ENCODE data around the gene TNS3.

TNS3 gene

GRCh38 chr7:47405921-47406800, 175.8 kb downstream of the TNS3 start:
- no peak for DNase-seq (ENCODE audit: low read depth)

- no peak for DNase-seq (ENCODE audit: low read depth)
Observed at GRCh38 chr7:47405286-47405904, 176.5 kb downstream of the TNS3 start.

DNA sequence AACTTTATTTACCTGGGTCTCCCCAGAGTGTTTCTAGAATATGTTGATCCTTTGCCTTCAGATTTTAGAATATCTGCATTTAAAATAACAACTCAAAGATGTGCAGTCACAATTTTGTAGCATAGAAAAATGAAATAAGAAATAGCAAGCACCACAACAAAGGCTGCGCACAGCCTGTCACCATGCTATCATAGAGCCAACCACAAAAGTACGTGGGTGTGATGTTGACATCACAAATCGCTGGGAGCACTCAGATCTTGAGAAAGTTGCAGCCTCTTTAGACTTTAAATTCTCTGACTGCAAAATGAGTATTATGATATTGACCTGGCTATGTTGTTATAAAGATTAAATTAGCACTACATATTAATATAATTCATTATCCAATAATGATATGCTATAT, 177.9 kb downstream of the TNS3 start:
- no peak for DNase-seq (ENCODE audit: low read depth)

DNA sequence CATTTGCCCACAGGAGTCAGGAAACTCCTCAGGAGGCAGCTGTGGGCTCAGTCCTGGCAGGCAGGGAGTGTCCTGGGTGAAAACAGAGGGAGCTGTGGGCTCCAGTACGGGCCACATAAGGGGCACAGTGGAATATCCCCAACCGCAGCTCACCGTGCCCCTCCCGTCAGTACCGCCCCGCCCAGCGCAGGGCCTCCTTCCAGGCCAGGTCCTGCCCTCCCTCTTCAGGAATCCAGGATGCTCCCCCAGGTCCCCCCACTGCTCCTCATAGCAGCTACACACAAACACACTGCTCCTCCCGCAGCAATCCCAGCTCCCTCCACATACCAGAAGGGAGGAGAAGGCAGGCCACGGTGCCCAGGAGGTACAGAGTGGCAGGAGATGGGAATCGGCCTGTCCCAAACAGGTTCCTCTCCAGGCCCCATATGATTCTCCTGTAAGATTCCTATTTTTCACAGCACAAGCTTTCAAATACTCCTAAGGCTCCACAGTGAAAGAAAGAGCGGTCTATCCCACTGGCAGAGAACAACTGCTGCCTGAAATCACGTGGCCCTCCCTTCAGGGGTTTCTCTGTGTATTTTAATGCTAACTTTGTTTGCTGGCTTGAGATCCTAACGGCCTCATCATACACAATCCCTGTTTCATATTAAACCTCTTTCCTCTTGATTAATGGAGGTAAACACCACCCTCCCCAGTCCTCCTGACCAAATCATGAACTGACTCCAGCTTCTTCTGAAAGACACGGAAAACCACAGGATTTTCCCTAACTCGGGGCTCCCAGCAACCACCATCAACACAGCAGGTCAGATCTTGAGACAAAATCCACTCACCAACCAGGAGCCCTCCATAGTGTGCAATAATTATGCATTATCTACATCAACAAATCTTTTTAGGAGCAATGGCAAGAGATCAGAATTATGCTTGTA, 178.7 kb downstream of the TNS3 start:
- no peak for DNase-seq (ENCODE audit: low read depth)

DNA sequence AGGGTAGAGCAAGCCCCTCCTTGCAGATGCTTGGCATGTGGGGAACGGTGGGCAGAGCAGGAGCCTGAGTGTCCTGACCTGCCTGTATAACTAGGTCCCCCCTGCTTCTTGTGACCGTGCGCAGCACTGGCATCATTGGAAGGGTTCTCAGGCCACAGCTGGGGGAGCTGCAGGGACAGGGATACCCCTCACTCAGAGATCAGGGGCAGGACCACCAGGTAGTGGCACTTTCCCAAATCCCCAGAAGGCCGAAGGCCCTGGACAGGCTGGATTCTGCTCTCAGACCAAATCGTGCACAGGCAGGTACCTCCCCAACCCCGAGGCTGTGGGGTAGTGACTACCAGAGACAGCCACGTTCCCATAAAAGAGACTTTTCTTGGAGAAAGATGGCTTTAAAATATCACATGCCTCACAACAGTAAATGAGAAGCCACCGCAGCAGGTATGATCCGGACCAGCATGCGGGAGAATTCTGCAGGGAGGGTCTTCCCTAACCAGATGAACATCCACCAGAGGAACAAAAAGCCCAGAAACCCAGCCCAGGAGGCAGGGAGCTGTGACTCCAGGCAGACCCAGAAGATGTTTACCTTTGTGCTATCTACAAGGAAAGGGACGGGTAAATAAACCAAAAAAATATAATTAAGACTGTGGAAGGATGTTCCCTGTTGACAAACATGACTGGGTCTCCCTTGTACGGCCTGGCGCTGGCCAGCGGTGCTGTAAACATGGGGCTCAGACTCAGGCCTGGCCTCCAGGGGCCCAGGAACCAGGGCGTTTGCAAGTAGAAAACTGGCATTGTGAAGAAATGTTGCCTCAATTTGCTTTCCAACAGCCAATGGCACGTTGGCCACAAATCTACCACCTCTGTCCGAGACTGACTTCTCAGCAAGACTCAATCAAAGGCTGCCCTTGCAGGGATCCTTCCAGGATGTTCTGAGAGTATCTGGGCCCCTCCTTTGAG, 180.0 kb downstream of the TNS3 start:
- DNase-seq (ENCODE audit: low read depth) = no peak

- DNase-seq (ENCODE audit: low read depth) = no peak
Observed at GRCh38 chr7:47400741-47401206, 181.1 kb downstream of the TNS3 start.

GRCh38 chr7:47400001-47400400, 181.9 kb downstream of the TNS3 start:
- no peak for DNase-seq (ENCODE audit: low read depth)

DNA sequence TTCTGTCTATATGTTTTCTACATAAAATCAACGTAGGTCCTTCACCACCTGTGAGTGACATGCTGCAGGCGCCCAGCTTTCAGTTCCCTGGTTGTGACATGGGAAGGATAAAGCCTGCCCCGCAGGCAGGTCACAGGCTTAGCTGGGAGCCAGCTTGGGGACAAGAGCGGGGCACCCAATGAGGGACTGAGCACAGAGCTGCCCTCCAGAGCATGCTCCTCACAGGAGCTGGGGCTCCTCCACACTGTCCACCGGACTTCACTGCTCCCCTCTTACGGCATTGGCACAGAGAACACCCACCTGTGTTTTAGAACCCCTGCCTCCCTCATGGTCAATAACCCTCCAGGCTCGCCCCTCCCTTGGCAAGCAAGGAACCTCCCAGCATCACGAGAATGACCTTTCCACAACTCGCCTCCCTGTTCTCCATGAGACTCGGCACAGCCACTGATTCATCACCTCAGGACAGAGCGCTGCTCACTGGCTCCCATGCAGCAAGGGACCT, 187.1 kb downstream of the TNS3 start:
- no peak for DNase-seq (ENCODE audit: low read depth)

- no peak for DNase-seq (ENCODE audit: low read depth)
Observed at GRCh38 chr7:47394216-47394615, 187.7 kb downstream of the TNS3 start.

- no peak for DNase-seq (ENCODE audit: low read depth)
Observed at GRCh38 chr7:47393406-47393805, 188.5 kb downstream of the TNS3 start.

- DNase-seq (ENCODE audit: low read depth) = no peak
Observed at GRCh38 chr7:47392241-47392759, 189.6 kb downstream of the TNS3 start.

GRCh38 chr7:47391726-47392125, 190.2 kb downstream of the TNS3 start:
- DNase-seq (ENCODE audit: low read depth) = no peak

GRCh38 chr7:47390914-47391313, 191.0 kb downstream of the TNS3 start:
- DNase-seq (ENCODE audit: low read depth) = no peak

- no peak for DNase-seq (ENCODE audit: low read depth)
Observed at GRCh38 chr7:47389923-47390630, 191.8 kb downstream of the TNS3 start.

- no peak for DNase-seq (ENCODE audit: low read depth)
Observed at GRCh38 chr7:47389171-47389922, 192.6 kb downstream of the TNS3 start.

DNA sequence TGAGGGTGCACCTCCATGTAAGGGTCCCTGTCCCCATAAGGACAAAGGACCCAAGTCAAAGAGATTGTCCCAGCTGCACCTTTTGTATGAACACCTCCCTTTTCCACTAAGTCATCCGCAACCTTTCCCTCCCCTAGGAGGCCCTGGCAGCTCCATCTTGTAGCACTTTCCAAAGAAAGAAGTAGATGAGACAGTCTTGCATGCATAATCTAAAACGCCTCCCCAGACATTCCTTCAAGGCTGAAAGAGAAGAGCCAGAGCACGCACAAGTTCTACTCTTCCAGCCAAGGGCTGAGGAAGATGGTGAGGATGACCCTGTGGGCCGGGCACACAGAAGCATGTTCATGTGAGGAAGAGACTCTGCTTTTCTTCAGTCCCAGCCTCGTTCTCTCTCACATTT, 194.4 kb downstream of the TNS3 start:
- no peak for DNase-seq (ENCODE audit: low read depth)

DNA sequence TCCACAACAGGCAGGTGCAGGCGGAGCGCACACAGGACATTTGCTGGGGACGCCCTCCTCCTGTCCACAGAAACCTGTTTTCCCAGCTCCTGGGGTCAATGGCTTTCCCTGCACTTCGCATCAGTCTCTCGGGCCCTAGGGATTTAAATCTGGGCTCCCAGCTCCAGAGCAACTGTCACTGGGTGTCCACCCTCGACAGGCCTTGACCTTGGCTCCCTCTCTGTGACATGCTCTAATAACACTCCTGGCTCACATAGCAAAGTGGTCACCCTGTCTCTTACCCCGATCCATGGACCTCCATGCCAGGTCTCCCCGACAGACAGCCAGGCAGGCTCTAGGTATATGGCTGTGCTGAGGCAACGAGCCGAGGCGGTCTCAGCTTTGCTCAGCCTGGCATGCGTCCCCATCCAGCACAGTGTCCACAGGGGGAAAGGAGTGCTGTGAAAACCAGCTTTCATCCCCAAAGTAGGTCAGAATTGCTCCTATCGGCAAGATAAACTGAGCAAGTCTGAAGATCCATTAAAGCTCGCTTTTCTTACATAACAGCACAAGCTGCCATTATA, 195.6 kb downstream of the TNS3 start:
- no peak for DNase-seq (ENCODE audit: low read depth)

- no peak for DNase-seq (ENCODE audit: low read depth)
Observed at GRCh38 chr7:47385536-47386125, 196.3 kb downstream of the TNS3 start.
